Muscle of leg (tissue), 11 donors: ENCODE results near the gene SPIB. TPM values are rescaled to one million over a fixed set of nuclear protein-coding genes. Genes with fewer than 3 reads are reported as not detected.
"Not testable (repeated sequence)": the region's sequence is repeated elsewhere in the genome, so short reads cannot be mapped to it uniquely, and the experiment has no call there.

Experiments
- DNase-seq: peaks from one replicate; pipeline ENCODE4 v3.0.0; 2013
- H3K27ac ChIP-seq: one replicate; pipeline ENCODE4 v1.5.1; 2013; ENCODE audit warnings: mild to moderate bottlenecking, low read length, control low read depth
- H3K27me3 ChIP-seq: one replicate; pipeline ENCODE4 v1.6.1; 2013; ENCODE audit warnings: low read length; ENCODE audit not compliant: control insufficient read depth, insufficient read depth
- H3K36me3 ChIP-seq: one replicate; pipeline ENCODE4 v1.6.1; 2013; ENCODE audit warnings: low read length; ENCODE audit not compliant: control insufficient read depth, insufficient read depth
- H3K4me1 ChIP-seq: one replicate; pipeline ENCODE4 v1.6.1; 2013; ENCODE audit warnings: low read length; ENCODE audit not compliant: control insufficient read depth, insufficient read depth
- H3K4me3 ChIP-seq: one replicate; pipeline ENCODE4 v1.5.1; 2013; ENCODE audit warnings: low read length, control low read depth
- H3K9me3 ChIP-seq: replicated peaks from 2 replicates; pipeline ENCODE4 v1.6.1; 2013; ENCODE audit warnings: low read depth, low read length; ENCODE audit not compliant: control insufficient read depth
- WGBS: methylation state at CpG from one replicate; pipeline ENCODE4 v1.1.5; 2013; ENCODE audit warnings: missing lambda C conversion rate; ENCODE audit not compliant: insufficient coverage; 5-methylcytosine and 5-hydroxymethylcytosine counted together
- polyA plus RNA-seq, 8 donors: library from polyadenylated mRNA; unstranded; fragments of 120-200 nt; gene quantifications; one replicate each; pipeline versions ENCODE4 v1.2.1 to v1.2.3, GENCODE V29; 2013; ENCODE audit warnings: inconsistent platforms in 1 of 8, low replicate concordance in 1 of 8; ENCODE audit not compliant: insufficient read length in 8 of 8, insufficient read depth in 1 of 8
- total RNA-seq: library from RNA; stranded (reverse); fragments of 120-200 nt; gene quantifications from one replicate; pipeline ENCODE4 v1.2.4, GENCODE V29; 2013

Gene SPIB
- total and polyA plus RNA-seq, 9 donors, result 0.04 to 0.96 (median 0.50) TPM

DNA sequence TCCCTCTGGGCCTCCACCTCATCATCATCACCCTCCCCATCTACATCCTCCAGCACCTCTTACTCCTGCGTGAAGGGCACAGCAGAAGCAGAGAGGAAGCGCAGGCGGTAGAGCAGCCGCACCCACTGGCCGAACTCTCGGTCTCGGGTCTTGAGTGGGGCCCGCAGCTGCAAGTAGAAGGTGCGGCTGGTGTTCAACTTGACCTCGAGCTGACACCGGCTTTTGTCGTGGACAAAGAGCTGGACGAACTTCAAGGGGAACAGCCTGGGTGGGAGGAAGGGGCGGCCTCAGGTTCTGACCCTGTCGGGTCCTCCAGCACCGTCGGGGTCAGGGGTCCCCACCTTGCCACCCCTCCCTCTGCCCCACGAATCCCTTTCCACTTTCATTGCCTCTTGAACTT is 48.8 kb downstream of the SPIB start:
- Histone ChIP-seq H3K27ac (peak overlapping the region; percentile 88), H3K4me1 (peaks cover 25% of the 10 kb centered on the region), H3K27me3 (no peaks in the 10 kb centered on the region), H3K4me3 (no peak overlapping the region), H3K9me3 (no peaks in the 10 kb centered on the region), H3K36me3 (no peaks in the 10 kb centered on the region)
- 72% methylated on average over 18 of the region's 18 CpGs for WGBS
- DNase-seq, result no peak

DNA sequence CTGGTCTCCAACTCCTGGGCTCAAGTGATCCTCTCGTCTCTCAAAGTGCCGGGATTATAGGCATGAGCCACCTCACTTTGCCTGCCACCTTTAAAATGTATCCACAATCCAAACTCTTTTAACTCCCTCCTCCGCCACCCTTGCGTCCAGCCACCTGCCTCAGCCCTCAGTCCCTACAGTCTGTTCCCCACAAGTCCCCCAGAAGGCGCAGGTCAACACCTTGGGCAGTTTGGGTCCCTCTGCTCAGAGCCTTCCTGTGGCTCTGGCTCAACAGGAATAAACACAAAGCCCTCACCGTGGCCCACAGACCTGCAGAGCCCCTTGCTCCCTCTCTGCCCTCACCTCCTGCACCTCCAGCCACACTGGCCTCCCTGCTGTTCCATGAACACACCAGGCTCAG is 50.1 kb downstream of the SPIB start:
- no peaks in the 10 kb centered on the region for H3K9me3 ChIP-seq
- WGBS, result 85% methylated on average over 6 of the region's 6 CpGs

DNA sequence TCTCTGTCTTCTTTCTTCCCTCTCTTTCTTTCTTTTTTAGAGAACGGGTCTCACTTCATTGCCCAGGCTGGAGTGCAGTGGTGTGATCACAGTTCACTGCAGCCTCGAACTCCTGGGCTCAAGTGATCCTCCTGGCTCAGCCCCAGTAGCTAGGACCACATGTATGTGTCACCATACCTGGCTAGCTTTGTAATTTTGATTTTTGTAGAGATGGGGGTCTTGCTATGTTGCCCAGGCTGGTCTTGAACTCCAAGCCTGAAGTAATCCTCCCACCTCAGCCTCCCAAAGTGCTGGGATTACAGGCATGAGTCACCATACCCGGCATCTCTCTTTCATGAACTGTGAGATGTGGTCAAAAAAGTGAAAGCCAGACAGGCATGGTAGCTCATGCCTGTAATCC is 54.6 kb downstream of the SPIB start:
- H3K4me1 ChIP-seq, result peaks cover 14% of the 10 kb centered on the region
- H3K9me3 ChIP-seq, DNase-seq, H3K4me3 ChIP-seq, H3K27me3 ChIP-seq, H3K36me3 ChIP-seq, H3K27ac ChIP-seq: not testable (repeated sequence)
- WGBS, result 63% methylated on average over 1 of the region's 3 CpGs

More for the DNA sequence above, 50.1 kb downstream of the SPIB start:
- peaks cover 25% of the 10 kb centered on the region for H3K4me1 ChIP-seq
- H3K27me3 ChIP-seq, result no peaks in the 10 kb centered on the region
- DNase-seq, result no peak
- H3K27ac ChIP-seq, result no peak overlapping the region
- no peaks in the 10 kb centered on the region for H3K36me3 ChIP-seq
- H3K4me3 ChIP-seq, result no peak overlapping the region

DNA sequence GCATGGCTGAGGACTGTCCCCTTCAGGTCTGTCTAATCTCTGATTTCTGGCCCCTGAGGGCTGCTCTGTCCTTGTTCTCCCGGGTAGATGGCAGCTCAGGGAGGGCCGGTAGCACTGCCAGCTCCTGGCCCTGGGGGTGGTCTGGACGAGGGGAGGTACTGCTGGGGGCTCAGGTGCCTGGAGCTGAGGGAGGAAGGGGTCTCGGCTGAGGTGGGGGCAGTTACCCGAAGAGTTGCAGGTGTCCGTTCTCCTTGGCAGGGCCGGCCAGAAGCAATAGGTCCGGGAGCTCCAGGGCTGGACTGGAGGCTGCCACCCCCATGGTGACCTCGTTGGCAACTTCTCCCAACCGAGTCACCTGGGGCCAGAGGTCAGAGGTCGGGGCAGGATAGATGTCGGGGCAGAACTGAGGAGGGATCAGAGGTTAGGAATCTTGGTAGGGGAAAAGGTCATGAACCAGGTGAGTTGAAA is 56.4 kb downstream of the SPIB start:
- 78% methylated on average over 12 of the region's 12 CpGs for WGBS
- Histone ChIP-seq H3K27me3 (no peaks in the 10 kb centered on the region), H3K9me3 (no peaks in the 10 kb centered on the region), H3K4me1 (peaks cover 16% of the 10 kb centered on the region), H3K27ac (no peak overlapping the region), H3K4me3 (no peak overlapping the region), H3K36me3 (peaks cover 23% of the 10 kb centered on the region)
- no peak for DNase-seq

DNA sequence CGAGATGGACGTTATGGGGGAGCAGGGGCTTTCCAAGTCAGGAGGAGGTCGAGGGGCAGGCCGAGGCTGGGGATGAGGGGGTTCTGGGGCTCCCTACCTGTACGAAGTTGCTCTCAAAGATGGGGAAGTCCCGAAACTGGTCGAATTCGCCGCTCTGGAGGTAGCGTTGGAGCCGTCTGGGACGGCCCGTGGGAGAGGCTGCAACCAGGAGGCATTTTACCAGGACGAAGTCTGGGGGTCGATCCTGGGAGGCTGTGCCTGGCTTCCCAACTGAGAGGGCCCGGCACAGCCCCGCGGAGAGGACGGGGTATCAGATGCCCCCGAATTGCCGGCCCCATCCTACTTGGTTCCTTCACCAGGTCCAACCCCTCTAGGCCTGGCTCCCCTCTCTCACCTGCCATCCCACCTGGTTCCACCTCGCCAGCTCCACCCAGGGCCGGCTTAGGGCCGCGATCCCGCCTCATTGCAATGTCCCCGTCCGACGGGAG is 57.0 kb downstream of the SPIB start:
- peak overlapping the region; percentile 17 for H3K4me3 ChIP-seq
- peaks cover 16% of the 10 kb centered on the region for H3K4me1 ChIP-seq
- H3K9me3 ChIP-seq, result no peaks in the 10 kb centered on the region
- peak overlapping the region; percentile 88 for H3K27ac ChIP-seq
- H3K27me3 ChIP-seq, result no peaks in the 10 kb centered on the region
- WGBS, result 62% methylated on average over 27 of the region's 29 CpGs
- no peak for DNase-seq
- peaks cover 29% of the 10 kb centered on the region for H3K36me3 ChIP-seq

DNA sequence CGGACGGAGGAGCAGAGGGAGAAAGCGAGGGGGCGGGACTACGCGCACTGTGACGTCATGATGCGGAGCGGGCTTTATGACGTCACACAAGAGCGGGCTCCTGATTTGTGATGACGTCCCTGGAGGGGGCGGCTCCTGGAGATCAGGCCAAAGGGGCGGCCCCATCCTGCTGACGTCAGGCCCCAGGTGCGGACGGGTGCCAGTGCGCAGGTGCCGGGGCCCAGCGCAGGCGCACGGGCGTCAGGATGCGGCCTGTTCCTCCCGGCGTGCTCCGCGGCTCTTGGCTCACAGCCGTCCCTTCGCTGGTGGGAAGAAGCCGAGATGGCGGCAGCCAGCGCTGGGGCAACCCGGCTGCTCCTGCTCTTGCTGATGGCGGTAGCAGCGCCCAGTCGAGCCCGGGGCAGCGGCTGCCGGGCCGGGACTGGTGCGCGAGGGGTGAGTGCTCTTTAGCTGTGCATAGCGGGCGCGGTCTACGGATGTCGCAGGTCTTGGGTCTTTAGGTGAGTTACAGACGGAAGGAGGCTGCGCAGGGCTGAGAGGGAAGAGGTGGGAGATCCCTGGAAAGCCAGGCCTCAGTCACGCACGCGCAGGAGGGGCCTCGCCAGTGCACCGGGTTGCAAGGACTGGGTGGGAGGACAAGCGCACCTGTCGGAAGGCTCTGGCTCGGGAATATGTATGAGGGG is 57.6 kb downstream of the SPIB start, which contains the start of the genes EMC10 and GARIN5A:
TSS of gene EMC10 (plus strand) at position 284 of the 683 bp plus-strand sequence. CDS start at position 322, 38 bp downstream.
TSS of gene GARIN5A (minus strand) at position 625 of the 683 bp plus-strand sequence. CDS start at position 165, 460 bp downstream.
- peak within 1 kb of the TSS; percentile 98 for H3K4me3 ChIP-seq
- peaks cover 16% of the 10 kb centered on the region for H3K4me1 ChIP-seq
- under 1% methylated on average over 56 of the region's 58 CpGs for WGBS
- H3K27ac ChIP-seq, result peak within 1 kb of the TSS; percentile 95
- peaks cover 35% of the 10 kb centered on the region for H3K36me3 ChIP-seq
- no peaks in the 10 kb centered on the region for H3K27me3 ChIP-seq
- H3K9me3 ChIP-seq, result no peaks in the 10 kb centered on the region
- peak; percentile 96 for DNase-seq

DNA sequence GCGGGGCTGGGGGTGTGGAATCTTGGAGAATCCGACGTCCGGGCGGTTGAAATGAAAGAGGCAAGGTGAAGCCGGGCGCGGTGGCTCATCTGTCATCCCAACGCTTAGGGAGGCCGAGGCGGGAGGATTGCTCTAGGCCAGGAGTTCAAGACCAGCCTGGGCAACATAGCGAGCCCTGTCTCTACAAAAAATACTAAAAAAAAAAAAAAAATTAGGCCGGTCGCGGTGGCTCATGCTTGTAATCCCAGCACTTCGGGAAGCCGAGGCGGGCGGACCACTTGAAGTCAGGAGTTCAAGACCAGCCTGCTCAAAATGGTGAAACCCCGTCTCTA is 58.1 kb downstream of the SPIB start:
- Histone ChIP-seq H3K27me3 (no peaks in the 10 kb centered on the region), H3K36me3 (peaks cover 40% of the 10 kb centered on the region), H3K27ac (peak overlapping the region; percentile 95), H3K9me3 (no peaks in the 10 kb centered on the region), H3K4me3 (peak overlapping the region; percentile 98), H3K4me1 (peaks cover 16% of the 10 kb centered on the region)
- WGBS, result 4% methylated on average over 12 of the region's 20 CpGs
- no peak for DNase-seq

DNA sequence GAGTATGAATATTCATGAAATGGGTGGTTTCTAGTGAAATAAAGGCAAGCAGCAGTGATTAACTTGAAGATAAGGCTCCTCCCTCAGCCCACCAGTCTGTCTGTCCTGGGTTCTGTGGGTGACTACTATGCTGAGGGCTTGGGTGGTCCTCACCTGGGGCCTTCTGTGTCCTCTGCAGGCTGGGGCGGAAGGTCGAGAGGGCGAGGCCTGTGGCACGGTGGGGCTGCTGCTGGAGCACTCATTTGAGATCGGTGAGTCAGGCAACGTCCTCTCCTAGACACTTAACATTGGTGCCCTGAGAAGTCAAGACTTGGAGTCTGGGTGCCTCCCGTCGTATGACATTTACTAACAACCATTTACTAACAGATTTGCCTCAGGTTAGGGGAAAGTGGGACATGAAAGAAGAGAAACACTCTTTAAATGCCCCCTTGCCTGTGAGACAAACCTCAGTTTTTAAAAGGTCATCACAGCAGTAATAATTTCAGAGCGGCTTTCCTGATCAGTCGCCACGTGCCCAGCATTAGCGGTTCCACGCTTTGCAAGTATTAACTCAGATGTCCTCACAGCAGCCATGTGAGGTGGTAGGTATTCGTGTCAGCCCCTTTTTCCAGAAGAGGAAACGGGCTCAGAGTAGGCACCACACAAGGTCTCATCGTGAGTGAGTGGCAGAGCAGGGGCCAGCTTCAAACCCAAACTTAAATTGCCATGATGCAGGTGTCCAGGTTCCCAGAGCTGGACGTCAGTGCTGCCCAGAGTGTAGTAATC is 59.2 kb downstream of the SPIB start:
- H3K4me3 ChIP-seq, result no peak overlapping the region
- peaks cover 49% of the 10 kb centered on the region for H3K36me3 ChIP-seq
- 95% methylated on average over 13 of the region's 17 CpGs for WGBS
- no peaks in the 10 kb centered on the region for H3K27me3 ChIP-seq
- no peaks in the 10 kb centered on the region for H3K9me3 ChIP-seq
- peaks cover 22% of the 10 kb centered on the region for H3K4me1 ChIP-seq
- H3K27ac ChIP-seq, result no peak overlapping the region
- no peak for DNase-seq

DNA sequence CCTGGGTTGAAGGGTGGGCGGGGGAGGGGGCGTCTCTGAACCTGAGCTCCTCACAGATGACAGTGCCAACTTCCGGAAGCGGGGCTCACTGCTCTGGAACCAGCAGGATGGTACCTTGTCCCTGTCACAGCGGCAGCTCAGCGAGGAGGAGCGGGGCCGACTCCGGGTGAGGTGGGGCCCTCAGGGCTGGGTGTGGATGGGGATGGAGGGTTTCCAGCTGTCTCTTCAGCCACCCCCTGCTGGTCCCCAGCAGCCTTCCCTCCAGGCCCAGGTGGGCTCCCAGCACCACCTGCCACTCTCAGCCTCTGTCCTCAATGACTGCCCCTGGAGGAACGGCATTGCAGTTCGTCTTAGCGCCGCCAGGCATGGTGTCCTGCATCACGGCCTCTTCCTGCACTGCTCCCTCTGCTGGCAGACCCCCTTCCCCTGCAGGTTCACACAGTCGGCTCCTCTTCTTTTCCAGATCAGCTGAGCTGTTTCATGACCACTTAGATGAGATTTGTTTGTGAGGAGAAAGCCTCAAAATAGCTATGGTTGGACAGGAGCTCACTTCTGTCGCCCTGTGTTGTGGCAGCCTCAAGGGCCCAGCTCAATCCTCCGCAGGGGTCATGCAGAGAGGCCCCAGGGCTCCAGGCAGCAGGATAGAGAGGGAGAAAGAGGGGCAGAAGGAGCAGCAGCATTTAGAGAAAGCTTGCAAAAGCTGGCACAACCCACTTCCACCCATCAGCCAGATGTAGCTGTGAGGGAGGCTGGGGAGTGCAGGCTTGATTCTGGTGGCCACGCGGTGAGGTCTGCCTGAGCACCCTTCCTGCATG is 60.4 kb downstream of the SPIB start:
- peaks cover 30% of the 10 kb centered on the region for H3K4me1 ChIP-seq
- no peak overlapping the region for H3K27ac ChIP-seq
- peaks cover 58% of the 10 kb centered on the region for H3K36me3 ChIP-seq
- H3K4me3 ChIP-seq, result no peak overlapping the region
- H3K27me3 ChIP-seq, result no peaks in the 10 kb centered on the region
- no peaks in the 10 kb centered on the region for H3K9me3 ChIP-seq
- DNase-seq, result no peak
- WGBS, result 77% methylated on average over 13 of the region's 19 CpGs
